Stimulated activated CD4-positive, alpha-beta T cell treated with anti-CD3 and anti-CD28 coated beads, TNF-alpha, amount 100 ng/mL, for 4 hours (primary cell): ENCODE measurements around the gene SNX3.

ENCODE experiments used
- DNase-seq, 3 experiments: peaks; one replicate each; pipeline ENCODE4 v3.0.0-alpha.2; 2020; ENCODE audit warnings: low read depth in 3 of 3

Gene SNX3

GRCh38 chr6:108203189-108204112 lies 57.4 kb downstream of the SNX3 start:
- DNase-seq: no peak

GRCh38 chr6:108200631-108201030 lies 60.2 kb downstream of the SNX3 start:
- no peak for DNase-seq

GRCh38 chr6:108200186-108200585 lies 60.7 kb downstream of the SNX3 start:
- no peak for DNase-seq

GRCh38 chr6:108198761-108199498 lies 61.9 kb downstream of the SNX3 start:
- DNase-seq: no peak

GRCh38 chr6:108195209-108195608 lies 65.6 kb downstream of the SNX3 start:
- DNase-seq: no peak

GRCh38 chr6:108194503-108194902 lies 66.3 kb downstream of the SNX3 start:
- no peak for DNase-seq

- DNase-seq: no peak
Observed at GRCh38 chr6:108193835-108194234, 67.0 kb downstream of the SNX3 start.

- no peak for DNase-seq
Observed at GRCh38 chr6:108193131-108193530, 67.7 kb downstream of the SNX3 start.

- DNase-seq: no peak
Observed at GRCh38 chr6:108187519-108187918, 73.3 kb downstream of the SNX3 start.

GRCh38 chr6:108186226-108186625 lies 74.6 kb downstream of the SNX3 start:
- DNase-seq: no peak

GRCh38 chr6:108180776-108181175 lies 80.1 kb downstream of the SNX3 start:
- no peak for DNase-seq

- no peak for DNase-seq
Observed at GRCh38 chr6:108180266-108180665, 80.6 kb downstream of the SNX3 start.

- DNase-seq: no peak
Observed at GRCh38 chr6:108179741-108180140, 81.1 kb downstream of the SNX3 start.

- no peak for DNase-seq
Observed at GRCh38 chr6:108176281-108177089, 84.4 kb downstream of the SNX3 start.

- no peak for DNase-seq
Observed at GRCh38 chr6:108175592-108176279, 85.1 kb downstream of the SNX3 start.

- DNase-seq: no peak
Observed at GRCh38 chr6:108175176-108175591, 85.7 kb downstream of the SNX3 start.

- DNase-seq: no peak
Observed at GRCh38 chr6:108174371-108175175, 86.3 kb downstream of the SNX3 start.

- DNase-seq: no peak
Observed at GRCh38 chr6:108171918-108172516, 88.8 kb downstream of the SNX3 start.

GRCh38 chr6:108171291-108171917 lies 89.4 kb downstream of the SNX3 start:
- DNase-seq: no peak
